ENCODE measurements around the gene SPRR4.

Gene SPRR4, protein sequence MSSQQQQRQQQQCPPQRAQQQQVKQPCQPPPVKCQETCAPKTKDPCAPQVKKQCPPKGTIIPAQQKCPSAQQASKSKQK

DNA sequence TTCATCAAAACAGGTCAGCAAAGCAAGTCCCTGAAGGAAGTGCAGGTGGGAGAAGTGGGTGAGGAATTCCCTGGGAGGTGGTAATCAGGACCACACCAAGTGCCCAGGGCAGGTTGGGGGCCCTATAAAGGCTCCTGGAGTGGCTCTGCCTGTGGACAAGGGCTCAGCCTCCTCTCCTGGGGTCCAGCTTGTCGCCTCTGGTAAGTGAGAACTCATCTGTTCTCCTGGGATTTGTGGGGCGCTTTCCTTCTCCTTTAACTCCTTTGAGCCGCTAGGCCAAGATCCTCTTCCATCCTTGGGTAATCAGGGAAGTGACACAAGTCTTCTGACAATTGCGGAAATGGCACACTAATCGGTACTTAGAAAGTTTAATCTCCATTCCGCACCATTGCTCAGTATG, at the start of gene SPRR4:
Gene SPRR4, plus strand, starts transcription at position 154 of the 400 bp plus-strand sequence. CDS start 1,243 bp downstream, outside the sequence.
- no peak for DNase-seq (ENCODE audit: low read depth)

DNA sequence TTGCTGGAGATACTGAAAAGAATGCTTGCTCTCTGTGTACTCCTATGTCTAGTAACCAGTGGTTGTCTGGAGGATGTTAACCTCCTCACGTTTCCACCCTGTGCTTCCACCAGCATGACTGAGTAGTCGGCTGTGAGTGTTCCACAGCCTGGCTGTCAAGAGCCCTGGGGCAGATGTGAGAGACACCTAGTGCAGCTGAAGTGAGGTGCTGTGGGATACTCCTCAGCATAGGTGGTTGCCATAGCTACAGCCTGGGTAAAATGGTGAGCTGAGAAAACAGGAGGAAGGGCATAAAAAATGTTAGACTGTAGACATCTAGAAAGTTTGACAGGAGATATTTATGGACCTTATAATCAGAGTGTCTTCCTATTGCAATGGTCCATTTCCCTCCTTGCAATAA, 46.3 kb upstream of the SPRR4 start:
- DNase-seq (ENCODE audit: low read depth) = no peak

DNA sequence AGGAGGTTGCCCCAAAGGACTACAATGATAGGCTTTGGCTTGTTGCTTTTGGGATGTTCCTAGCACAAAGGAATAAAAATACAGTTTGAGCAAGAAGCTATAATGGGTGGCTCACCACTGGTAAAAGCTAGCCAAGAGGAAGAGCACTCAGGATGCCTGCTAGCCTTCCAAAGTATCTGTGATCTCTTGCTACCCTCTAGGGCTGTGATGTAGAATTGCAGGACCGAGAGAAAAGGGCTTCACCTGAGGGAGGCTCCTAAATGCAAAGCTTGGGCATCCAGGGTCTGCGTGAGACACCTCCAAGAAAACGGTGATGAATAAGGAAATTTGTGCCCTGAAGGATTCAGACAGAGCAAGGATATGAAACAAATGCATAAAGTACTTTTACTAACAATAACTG, 44.4 kb upstream of the SPRR4 start:
- no peak for DNase-seq (ENCODE audit: low read depth)

DNA sequence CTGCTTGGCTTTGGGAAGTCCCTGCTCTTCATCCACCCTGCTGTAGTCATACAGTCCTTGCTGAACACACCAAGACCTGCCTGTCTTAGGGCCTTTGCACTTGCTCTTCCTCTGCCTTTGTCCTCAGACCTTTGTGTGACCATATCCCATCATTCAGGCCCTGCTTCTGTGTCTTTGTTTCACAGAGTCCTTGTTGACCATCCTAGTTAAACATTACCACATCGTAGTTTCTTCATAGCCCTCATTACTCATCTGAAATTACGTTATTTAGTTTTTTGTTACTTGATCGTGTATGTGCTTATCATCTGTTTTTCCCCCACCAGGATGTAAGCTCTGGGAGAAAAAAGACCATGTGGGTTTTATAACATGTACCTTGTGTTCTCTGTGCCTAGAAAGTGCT, 41.8 kb upstream of the SPRR4 start:
- no peak for DNase-seq (ENCODE audit: low read depth)

DNA sequence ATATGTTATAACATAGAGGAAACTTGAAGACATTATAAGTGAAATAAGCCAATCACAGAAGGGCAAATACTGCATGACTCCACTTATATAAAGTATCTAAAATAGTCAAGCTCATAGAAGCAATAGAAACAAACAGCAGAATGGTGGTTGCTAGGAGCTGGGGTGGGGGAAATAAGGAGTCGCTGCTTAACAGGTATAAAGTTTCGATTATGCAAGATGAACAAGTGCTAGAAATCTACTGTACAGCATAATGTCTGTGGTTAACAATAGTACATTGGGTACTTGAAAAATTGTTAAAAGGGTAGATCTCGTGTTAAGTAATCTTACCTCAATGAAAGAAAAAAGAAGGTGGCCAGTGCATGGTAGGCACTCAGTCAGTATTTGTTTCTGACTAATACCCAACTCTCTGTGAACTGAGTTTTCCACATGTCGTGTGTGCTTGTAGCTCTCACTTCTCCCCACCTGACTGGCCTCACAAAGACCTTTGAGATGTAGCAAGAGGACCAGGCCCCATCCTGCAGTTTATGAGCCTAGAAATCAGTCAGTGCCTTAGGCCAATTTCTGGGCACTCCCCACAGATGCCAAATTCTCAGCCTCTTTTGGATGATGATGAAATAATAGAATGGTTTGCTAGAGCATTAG, 38.2 kb upstream of the SPRR4 start:
- DNase-seq (ENCODE audit: low read depth) = no peak

DNA sequence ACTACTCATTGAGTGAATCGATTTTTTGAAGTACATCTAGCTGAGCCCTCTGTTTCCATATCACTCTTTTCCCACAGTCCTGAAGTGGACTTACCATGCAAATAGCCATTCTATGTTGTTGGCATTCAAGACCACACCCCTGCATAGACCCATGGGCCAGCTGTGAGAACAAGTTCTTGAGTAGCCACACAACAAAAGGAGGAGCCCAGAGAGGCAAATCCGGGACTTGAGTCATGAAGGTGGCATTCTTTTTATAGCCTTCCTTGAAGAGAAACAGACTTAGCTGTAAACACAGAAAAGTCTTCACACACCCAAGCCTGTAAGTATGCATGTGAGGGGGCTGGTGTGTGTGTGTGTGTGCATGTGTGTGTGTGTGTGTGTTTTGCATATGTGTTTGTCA, 37.3 kb upstream of the SPRR4 start:
- DNase-seq (ENCODE audit: low read depth) = no peak

DNA sequence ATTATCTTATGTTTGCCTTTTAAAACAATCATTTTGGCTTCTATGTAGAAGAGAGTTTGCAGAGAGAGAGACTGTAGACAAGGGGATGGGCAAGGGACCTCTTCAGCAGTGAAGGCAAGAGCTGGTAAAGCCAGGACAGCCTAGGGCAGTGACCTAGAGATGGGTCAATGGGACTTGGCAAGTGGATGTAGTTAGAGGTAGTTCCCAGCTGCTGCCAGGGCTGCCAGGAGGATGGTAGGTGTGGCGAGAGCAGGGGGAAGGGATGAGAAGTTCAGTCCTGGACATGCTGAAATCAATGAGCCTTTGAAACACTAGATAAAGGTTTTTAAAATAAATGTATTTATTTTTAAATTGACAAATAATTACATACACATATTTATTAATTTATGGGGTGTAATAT, 29.8 kb upstream of the SPRR4 start:
- DNase-seq (ENCODE audit: low read depth) = no peak

DNA sequence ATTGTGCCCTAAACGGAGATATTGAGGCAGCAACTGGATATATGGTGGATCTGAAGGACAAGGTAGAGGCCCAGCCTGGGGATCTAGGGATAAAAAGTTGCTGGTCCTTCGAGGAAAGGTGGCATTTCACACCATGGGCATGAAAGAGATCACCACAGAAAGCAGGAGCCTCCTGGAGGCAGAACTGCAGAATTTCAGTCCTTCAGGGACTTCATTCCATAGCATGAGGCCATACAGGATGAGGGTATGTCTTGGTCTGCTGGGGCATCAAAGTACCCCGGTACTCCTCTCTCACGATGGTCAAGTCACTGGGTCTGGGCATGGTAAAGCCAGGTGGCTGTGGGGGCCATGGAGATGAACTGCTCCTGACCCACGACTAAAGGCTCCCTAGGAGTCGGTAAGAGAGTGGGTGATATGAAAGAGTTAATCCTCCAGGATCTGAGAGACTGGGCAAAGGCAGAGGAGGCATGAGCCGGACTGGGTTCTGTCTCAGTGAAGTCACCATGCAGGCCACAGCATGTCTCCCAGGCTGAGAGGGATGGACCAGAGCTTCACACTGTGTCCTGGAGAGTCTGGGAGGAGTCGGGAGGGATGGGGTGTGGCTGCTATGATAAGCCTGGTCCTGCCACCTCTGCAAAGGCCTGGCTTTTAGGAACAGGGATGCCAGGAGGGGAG, 29.3 kb upstream of the SPRR4 start:
- DNase-seq (ENCODE audit: low read depth) = no peak

DNA sequence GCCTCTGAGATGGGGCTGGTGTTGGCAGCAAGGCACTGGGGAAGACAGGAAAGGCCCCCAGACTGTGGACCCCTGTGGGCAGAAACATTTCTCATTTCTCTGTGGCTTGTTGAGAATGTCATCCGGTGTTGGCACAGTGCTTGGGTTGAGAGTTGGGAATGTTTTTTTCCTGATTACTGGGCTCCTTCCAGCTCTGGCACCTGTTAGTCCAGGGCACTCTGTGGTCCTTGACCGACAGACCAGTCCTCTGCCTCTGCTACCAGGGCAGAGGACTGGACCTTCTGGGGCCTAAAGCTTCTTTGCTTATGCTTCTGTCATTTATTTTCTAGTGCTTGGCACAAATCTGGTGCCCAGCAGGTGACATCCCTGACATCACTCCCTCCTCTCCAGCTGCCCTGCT, 28.3 kb upstream of the SPRR4 start:
- DNase-seq (ENCODE audit: low read depth) = no peak

DNA sequence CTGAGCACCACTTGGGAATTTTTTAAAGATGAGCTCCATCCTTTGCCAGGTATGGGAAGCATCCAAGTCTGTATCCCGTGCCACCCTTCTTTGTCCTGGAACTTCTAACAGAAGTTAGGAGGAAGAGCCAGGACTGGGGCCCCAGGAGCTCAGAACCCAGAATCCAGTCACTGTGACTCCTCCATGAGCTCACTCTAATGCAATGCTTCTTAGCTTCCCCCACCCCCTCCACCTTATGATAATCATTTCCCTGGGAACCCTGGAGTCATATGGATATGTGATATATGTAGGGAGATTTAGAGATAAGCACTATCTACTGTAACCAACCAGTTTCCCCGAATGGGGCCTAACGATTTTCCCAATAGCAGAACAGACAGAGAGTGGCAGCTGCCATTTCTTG, 24.2 kb upstream of the SPRR4 start:
- no peak for DNase-seq (ENCODE audit: low read depth)

DNA sequence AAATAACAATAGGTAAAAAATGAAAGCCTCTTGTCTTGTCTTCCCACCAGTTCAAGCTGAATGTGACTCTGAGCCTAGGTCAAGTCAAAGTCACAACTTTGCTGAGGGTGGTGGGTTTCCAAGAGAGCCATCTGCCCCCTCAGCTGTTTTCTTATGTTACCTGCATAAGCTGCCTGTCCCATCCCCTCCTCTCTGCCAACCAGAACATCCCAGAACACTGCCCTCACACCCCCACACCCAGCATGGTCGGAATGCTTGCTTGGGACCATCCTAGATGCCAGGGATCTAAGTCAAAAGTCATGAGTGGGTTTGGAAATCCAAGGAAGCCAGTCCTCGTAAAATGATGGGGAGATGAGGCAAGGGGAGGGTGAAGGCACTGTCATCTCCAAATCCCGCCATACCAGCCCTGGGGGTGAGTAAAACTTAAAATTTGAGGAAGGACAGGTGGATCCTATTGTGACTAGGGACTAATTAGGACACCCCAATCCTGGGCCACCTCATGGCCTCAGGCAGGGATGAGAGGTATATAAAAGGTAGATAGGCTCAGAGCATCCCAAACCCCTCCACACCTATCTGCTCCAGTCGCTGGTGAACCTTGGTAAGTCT, 23.7 kb upstream of the SPRR4 start, which contains the start of gene SPRR5:
Gene SPRR5, plus strand, starts transcription at position 556 of the 606 bp plus-strand sequence. CDS start 1,349 bp downstream, outside the sequence.
- no peak for DNase-seq (ENCODE audit: low read depth)

DNA sequence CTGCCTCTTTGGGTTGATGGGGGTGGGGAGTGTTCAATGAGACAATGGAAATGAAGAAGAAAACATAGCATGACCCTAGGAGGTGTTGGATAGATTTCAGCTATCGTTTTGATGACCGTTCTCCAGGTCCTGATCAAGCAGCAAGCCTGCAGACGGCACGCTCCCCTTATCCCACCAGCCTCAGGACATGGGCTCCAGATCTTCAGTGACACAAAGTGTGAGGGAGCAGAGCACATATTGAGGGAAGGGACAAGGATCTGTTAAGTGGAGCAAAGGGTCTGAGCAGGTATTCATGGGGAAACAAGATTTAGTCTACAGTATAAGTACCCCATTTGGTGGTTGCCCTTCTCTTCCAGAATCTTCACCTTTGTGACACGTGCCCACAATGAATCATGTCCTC, 18.7 kb upstream of the SPRR4 start:
- DNase-seq (ENCODE audit: low read depth) = no peak

DNA sequence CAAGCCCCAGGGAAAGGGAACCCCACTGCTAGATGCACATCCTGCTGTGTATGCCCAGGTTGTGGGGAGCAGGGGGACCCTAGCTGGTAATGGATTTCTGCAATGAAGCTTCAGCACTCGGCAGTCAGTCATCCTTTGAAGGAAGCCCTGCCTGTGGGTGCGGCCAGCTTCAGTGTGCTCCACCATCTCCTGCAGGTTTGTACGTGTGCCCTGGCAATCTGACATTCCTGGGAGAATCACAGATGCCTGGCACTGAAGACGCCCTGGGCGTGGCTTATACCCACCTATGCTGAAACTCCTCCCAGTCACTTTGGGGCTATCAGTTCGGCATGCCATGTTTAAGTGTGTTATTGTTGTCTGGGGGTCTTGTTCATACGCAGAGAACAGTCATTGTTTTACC, 16.7 kb upstream of the SPRR4 start:
- DNase-seq (ENCODE audit: low read depth) = no peak

DNA sequence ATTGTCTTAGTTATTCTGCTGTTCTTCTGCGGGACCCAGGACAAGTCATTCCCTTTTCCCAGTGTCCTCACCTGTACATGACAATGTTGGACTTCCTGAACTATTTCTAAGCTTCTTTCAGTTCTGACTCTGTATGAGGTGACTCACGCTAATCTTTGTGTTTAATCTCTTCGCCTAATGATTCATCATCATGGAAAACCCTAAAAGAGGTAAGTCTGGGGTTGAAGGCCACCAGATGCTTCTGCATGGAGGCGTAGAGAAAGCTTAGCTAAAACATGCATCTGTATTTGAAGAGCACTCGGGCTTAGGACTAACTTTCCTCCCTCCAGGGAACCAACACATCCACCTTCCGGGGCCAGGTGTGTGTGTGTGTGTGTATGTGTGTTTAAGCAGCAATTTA, 16.0 kb upstream of the SPRR4 start:
- no peak for DNase-seq (ENCODE audit: low read depth)

DNA sequence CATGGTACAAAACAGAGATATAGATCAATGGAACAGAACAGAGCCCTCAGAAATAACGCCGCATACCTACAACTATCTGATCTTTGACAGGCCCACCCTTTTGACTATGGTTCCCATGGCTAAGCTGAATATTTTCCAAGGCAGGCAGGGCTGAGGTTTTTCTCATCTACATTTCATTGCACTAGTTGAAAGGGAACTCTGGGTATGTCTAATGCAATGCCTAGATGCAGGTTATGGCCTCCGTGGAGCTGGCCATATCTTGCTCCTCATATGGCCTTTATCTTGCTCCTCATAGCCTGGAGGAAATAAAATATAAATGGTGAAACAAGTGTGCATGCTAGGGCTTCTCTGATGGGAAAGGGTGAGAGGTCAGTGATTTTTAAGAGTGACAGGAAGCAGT, 12.9 kb upstream of the SPRR4 start:
- no peak for DNase-seq (ENCODE audit: low read depth)

DNA sequence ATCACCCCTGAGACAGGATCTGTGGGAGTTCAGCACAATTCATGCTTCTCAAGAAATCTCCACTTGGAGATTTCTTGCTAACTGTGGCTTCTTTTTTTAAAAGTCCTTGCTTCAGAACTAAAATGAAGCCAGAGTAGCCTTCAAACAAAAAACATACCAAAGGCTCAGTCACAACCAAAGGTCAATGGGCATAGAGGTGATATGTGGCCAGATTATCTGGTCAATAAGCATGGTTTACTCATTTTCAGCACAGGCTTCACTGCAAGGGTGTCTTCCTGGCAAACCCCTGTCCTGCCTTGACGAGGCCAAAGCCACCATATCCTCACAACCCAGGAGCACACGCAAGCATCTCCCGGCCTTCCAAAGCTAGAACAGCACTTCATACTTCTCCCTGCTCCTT, 11.2 kb upstream of the SPRR4 start:
- no peak for DNase-seq (ENCODE audit: low read depth)

DNA sequence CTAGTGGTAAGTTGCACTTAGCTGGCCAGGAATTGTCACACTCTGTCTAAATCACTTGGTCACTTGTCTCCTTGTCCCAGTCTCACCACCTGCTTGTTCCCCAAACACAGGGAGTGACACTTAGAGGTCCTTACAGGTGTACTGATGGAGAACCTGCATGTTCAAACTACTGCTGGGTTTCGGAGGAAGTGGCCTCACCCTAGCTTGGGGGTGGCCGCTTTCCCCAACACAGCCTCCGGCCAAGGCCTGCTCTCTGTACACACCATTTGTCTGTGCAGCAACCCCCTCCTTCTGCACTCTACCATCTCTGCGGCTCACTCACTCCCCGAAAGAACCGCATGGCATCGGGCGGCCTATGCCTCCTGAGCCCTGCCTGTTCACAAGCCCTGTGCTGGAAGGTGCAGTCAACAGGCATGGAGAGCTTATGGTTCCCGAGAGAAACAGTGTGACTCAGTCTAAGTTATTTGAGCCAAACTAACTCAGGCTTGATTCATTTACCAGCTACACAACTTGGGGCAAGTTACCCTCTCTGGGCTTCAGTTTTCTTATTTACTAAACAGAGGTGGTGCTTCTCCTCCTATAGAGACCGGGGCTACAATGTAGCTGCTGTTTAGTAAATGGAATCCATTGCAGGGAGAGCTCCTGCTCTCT, 10.5 kb upstream of the SPRR4 start:
- no peak for DNase-seq (ENCODE audit: low read depth)

DNA sequence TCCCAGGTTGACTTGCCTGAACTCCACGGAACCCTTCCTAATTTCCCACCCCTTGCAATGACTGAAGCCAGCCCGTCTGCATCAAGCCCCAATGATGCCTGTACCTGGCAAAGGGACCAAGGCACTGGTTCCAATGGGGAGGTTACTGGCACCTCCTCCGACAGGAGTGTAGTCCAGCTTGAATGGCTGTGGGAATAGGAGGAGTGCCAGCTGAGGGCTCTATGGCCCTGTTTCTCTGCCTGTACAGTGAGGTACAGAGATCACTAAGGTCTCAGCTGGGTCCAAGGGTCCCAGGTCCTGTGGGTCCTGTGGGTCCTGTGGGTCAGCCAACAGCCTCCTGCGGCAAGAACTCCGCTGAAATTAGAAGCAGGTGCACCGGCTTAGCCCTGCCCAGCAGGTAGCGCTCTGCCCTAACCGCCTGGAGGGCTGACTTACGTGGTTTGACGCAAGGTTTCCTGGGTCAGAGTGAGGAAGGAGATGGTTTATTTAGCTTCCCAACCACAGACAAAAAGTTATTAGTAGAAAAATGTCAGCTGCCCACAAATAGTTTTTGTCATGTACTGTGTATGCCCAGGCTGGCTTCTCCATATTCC, 9.9 kb upstream of the SPRR4 start:
- no peak for DNase-seq (ENCODE audit: low read depth)

DNA sequence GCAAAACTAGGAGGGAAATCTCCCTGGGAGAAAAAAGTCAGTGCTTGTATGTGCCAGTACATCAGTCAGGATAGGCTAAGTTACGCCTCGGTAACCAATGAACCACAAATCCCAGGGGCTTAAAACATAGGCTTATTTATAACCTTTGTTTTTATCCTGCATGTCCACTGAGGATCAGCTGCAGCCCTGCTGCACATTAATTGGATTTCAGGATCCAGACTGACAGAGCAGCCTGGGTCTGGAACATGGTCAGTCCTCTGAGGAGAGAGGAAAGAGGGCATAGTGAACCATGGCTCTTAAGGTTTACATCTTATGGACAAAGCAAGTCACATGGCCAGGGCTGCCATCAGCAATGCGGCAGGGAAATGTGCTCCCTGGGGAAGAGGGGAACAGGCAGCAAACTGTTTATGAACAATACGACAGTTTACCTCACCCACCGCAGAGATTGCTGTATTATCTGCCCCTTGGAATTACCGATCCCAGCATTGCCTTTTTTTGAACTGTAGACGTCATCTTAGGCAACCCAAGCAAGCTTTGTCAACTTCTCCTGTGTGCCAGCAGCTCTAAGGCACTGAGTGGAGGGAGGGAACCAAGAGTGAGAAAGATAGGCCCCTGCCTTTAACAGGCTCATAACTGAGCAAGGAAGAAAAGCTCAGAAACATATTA, 9.1 kb upstream of the SPRR4 start:
- DNase-seq (ENCODE audit: low read depth) = no peak

DNA sequence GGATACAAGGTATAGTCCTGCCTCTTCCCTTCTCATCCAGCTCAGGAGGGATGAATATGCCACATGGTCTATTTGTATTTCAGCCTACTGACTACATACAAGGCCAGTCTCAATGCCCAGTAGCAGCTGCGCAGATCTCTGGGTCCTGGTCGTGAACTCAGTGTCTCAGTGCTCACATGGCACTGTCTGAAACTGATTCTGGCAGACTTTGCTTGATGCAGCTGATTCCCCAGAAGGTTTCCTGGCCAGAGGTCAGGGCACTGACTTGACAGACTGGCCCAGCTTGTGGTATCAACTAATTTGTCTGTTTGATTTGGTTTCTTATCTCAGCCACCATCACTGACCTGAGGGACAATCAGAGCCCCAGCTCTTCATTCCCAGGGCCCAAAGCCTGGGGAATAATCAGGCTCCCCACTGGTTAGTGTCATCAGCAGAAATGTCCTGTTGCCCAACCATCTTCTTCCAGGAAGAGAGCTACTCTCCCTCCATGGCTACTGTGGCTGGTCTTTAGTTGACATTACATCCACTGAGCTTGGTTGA, 7.5 kb upstream of the SPRR4 start:
- no peak for DNase-seq (ENCODE audit: low read depth)

DNA sequence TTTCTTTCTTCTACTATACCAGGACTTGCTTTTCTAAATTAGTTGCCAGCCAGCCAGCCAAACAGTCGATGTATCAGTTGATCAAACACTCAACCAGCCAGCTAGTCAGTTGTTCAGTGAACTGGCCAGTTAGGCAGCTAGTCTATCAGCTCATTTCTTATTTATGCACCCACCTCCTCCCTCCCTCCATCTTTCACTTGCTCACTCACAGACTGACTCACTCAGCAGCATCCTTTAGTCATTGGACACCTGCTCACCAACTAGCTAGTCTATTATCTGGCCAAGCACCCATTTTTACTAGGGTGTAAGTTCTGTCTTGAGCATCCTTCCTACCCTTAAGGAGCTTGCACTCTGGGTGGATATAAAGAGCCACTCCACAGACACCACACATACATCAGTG, 5.9 kb upstream of the SPRR4 start:
- no peak for DNase-seq (ENCODE audit: low read depth)

DNA sequence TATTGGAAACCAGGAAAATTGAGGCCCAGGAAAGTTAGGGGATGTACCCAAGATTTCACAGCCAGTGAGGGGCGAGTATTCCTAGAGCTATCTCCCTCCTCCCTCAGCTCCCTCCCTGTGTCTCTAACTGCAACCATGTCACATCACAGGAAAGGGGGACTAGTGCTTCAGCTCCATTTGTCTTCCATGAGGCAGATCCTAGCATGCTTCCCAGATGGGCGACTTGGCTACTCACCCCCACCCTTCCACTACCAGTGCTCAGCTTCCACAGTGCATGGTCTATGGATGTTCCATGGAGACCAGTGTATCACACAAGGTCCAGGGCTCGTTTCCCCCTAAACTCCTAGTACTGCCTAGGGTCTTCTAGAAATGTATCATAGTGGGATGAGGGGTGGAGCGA, 4.6 kb upstream of the SPRR4 start:
- no peak for DNase-seq (ENCODE audit: low read depth)
